ENCODE measurements around the gene TTC23. TPM values are rescaled to one million over a fixed set of nuclear protein-coding genes. Genes with fewer than 3 reads are reported as not detected.
"Not testable (repeated sequence)": the region's sequence is repeated elsewhere in the genome, so short reads cannot be mapped to it uniquely, and the experiment has no call there.

TTC23 gene
- total RNA-seq, 2 donors from 2014 or later: 6.2 to 26.4 TPM

- H3K9me3 ChIP-seq: no peaks in the 10 kb centered on the region
- H3K4me1 ChIP-seq: no peaks in the 10 kb centered on the region
- intact Hi-C loops (cut with DNase I): no loop called here
- ATAC-seq (no peak), DNase-seq (no peak)
- 84 to 91% methylated on average over 7 to 8 of the region's 8 CpGs for WGBS, 2 donors
- H3K27me3 ChIP-seq: no peaks in the 10 kb centered on the region
- H3K36me3 ChIP-seq (replicated peaks in 1 of 2; ENCODE audit: insufficient read depth in 1 of 2, low read depth in 2 of 2): no peaks in the 10 kb centered on the region
- H3K4me3 ChIP-seq: no peak overlapping the region
- no peak overlapping the region for H3K27ac ChIP-seq
- no peak for TF ChIP-seq CTCF (IDR thresholded peaks at IDR 0.05)
- TF ChIP-seq POLR2A (IDR thresholded peaks at IDR 0.05): no peak
Measured at GRCh38 chr15:99117111-99117510, 132.3 kb downstream of the TTC23 start.

- Histone ChIP-seq H3K4me3 (no peak overlapping the region), H3K4me1 (no peaks in the 10 kb centered on the region), H3K27me3 (no peaks in the 10 kb centered on the region), H3K36me3 (replicated peaks in 1 of 2; ENCODE audit: insufficient read depth in 1 of 2, low read depth in 2 of 2) (no peaks in the 10 kb centered on the region), H3K9me3 (no peaks in the 10 kb centered on the region), H3K27ac (no peak overlapping the region)
- 89% methylated on average over 11 of the region's 11 CpGs for WGBS, 2 donors
- intact Hi-C loops (cut with DNase I): no loop called here
- TF ChIP-seq CTCF (IDR thresholded peaks at IDR 0.05) (no peak), POLR2A (IDR thresholded peaks at IDR 0.05) (no peak)
- ATAC-seq (no peak), DNase-seq (no peak)
Measured at GRCh38 chr15:99115300-99116215, 133.8 kb downstream of the TTC23 start.

- TF ChIP-seq CTCF (IDR thresholded peaks at IDR 0.05): no peak
- TF ChIP-seq POLR2A (IDR thresholded peaks at IDR 0.05): no peak
- Histone ChIP-seq H3K27ac (no peak overlapping the region), H3K36me3 (replicated peaks in 1 of 2; ENCODE audit: insufficient read depth in 1 of 2, low read depth in 2 of 2) (no peaks in the 10 kb centered on the region), H3K4me3 (no peak overlapping the region), H3K4me1 (no peaks in the 10 kb centered on the region), H3K27me3 (no peaks in the 10 kb centered on the region), H3K9me3 (no peaks in the 10 kb centered on the region)
- ATAC-seq: no peak
- intact Hi-C loops (cut with DNase I): no loop called here
- no peak for DNase-seq
- WGBS, 2 donors: 87 to 89% methylated on average over 4 to 12 of the region's 12 CpGs
Measured at GRCh38 chr15:99114511-99115299, 134.7 kb downstream of the TTC23 start.

GRCh38 chr15:99113547-99114271 lies 135.7 kb downstream of the TTC23 start:
- no peaks in the 10 kb centered on the region for H3K4me1 ChIP-seq
- TF ChIP-seq CTCF (IDR thresholded peaks at IDR 0.05): no peak
- TF ChIP-seq POLR2A (IDR thresholded peaks at IDR 0.05): no peak
- DNase-seq (no peak), ATAC-seq (no peak)
- H3K27ac ChIP-seq: no peak overlapping the region
- H3K9me3 ChIP-seq: no peaks in the 10 kb centered on the region
- H3K36me3 ChIP-seq (replicated peaks in 1 of 2; ENCODE audit: insufficient read depth in 1 of 2, low read depth in 2 of 2): no peaks in the 10 kb centered on the region
- intact Hi-C loops (cut with DNase I): no loop called here
- WGBS, 2 donors: 89 to 97% methylated on average over 12 to 13 of the region's 13 CpGs
- H3K4me3 ChIP-seq: no peak overlapping the region
- no peaks in the 10 kb centered on the region for H3K27me3 ChIP-seq

GRCh38 chr15:99111641-99112040 lies 137.7 kb downstream of the TTC23 start:
- H3K9me3 ChIP-seq; H3K27ac ChIP-seq; intact Hi-C loops (cut with DNase I); ATAC-seq; H3K36me3 ChIP-seq (replicated peaks in 1 of 2; ENCODE audit: insufficient read depth in 1 of 2, low read depth in 2 of 2); H3K4me3 ChIP-seq; DNase-seq; H3K4me1 ChIP-seq; H3K27me3 ChIP-seq: not testable (repeated sequence)
- 83 to 87% methylated on average over 8 of the region's 8 CpGs for WGBS, 2 donors
